Islet of Langerhans (tissue), 1 donor: ENCODE measurements around the gene MVD.

Experiments used
- FAIRE-seq: peaks from one replicate; lab custom pipeline; 2011; peaks lifted over from hg19 to GRCh38; lab: Jason Lieb, UNC

The MVD gene

GRCh38 chr16:88606148-88606757 is 56.6 kb downstream of the MVD start:
- FAIRE-seq: no peak

- FAIRE-seq: no peak
Measured at GRCh38 chr16:88605186-88606147, 57.4 kb downstream of the MVD start.

GRCh38 chr16:88602091-88602490 is 60.8 kb downstream of the MVD start:
- FAIRE-seq: no peak
